Central memory CD8-positive, alpha-beta T cell (primary cell): ENCODE measurements around the gene PRR15L.

Source experiments
- ATAC-seq: fragments of 150-1000 bp; cut with Tn5 transposase; replicated peaks from 2 replicates; pipeline ENCODE4 v1.10.0; 2022; ENCODE audit warnings: mild to moderate bottlenecking, moderate FRiP score, moderate number of reproducible peaks; ENCODE audit not compliant: poor library complexity, severe bottlenecking; ENCODE audit errors: extremely low read depth
- DNase-seq, 2 donors: peaks; one replicate each; pipeline ENCODE4 v3.0.0; 2021; ENCODE audit warnings: low spot score in 2 of 2
- H3K27ac Mint-ChIP-seq: one replicate; pipeline ENCODE4 v1.8.0; 2022; ENCODE audit warnings: low read depth, mild to moderate bottlenecking, moderate library complexity, mixed read lengths
- H3K27me3 Mint-ChIP-seq: one replicate; pipeline ENCODE4 v1.8.0; 2022; ENCODE audit warnings: mixed read lengths
- H3K36me3 Mint-ChIP-seq: one replicate; pipeline ENCODE4 v1.8.0; 2022; ENCODE audit warnings: mild to moderate bottlenecking, moderate library complexity, mixed read lengths; ENCODE audit not compliant: insufficient read depth
- H3K4me1 Mint-ChIP-seq: one replicate; pipeline ENCODE4 v1.8.0; 2022; ENCODE audit warnings: mixed read lengths
- H3K4me3 Mint-ChIP-seq: one replicate; pipeline ENCODE4 v1.8.0; 2022; ENCODE audit warnings: mild to moderate bottlenecking, moderate library complexity, mixed read lengths
- H3K9me3 Mint-ChIP-seq: one replicate; pipeline ENCODE4 v1.8.0; 2022; ENCODE audit warnings: mixed read lengths

PRR15L gene

DNA sequence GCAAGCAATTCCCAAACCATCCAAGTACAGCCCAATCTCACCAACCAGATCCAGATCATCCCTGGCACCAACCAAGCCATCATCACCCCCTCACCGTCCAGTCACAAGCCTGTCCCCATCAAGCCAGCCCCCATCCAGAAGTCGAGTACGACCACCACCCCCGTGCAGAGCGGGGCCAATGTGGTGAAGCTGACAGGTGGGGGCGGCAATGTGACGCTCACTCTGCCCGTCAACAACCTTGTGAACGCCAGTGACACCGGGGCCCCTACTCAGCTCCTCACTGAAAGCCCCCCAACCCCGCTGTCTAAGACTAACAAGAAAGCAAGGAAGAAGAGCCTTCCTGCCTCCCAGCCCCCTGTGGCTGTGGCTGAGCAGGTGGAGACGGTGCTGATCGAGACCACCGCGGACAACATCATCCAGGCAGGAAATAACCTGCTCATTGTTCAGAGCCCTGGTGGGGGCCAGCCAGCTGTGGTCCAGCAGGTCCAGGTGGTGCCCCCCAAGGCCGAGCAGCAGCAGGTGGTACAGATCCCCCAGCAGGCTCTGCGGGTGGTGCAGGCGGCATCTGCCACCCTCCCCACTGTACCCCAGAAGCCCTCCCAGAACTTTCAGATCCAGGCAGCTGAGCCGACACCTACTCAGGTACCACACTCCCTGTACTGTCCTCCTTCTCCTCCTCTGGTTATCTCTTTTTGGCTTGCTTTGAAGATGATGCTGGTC, 41.0 kb downstream of the PRR15L start:
- no peaks in the 10 kb centered on the region for H3K9me3 Mint-ChIP-seq
- peaks cover 26% of the 10 kb centered on the region for H3K36me3 Mint-ChIP-seq
- peaks cover 26% of the 10 kb centered on the region for H3K4me1 Mint-ChIP-seq
- ATAC-seq (no peak), DNase-seq (no peak)
- H3K4me3 Mint-ChIP-seq: no peak overlapping the region
- H3K27ac Mint-ChIP-seq: peak overlapping the region; percentile 68
- H3K27me3 Mint-ChIP-seq: no peaks in the 10 kb centered on the region

DNA sequence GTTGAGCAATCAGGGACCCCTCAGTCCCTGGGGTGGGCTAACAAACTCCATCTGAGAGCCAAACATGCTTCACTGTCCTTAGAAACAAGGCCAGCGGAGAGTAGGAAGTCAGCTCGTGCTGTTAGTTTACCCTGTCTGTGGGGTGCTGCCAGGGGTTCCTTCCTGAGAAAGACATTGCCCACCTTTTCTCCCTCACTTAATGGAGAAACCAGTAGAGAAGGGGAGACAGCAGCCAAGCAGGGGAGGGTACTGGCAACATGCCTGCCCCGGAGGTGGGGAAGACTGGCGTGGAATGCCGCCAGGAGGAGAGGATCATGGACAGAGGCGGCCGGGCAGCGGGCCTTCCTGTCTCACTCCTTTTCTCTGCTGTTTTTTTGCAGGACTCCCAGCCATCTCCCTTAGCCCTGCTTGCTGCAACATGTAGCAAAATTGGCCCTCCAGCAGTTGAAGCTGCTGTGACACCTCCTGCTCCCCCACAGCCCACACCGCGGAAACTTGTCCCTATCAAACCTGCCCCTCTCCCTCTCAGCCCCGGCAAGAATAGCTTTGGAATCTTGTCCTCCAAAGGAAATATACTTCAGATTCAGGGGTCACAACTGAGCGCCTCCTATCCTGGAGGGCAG, 41.8 kb downstream of the PRR15L start:
- H3K36me3 Mint-ChIP-seq: peaks cover 22% of the 10 kb centered on the region
- ATAC-seq (no peak), DNase-seq (no peak)
- peak overlapping the region; percentile 54 for H3K27ac Mint-ChIP-seq
- H3K4me3 Mint-ChIP-seq: no peak overlapping the region
- H3K9me3 Mint-ChIP-seq: no peaks in the 10 kb centered on the region
- peaks cover 26% of the 10 kb centered on the region for H3K4me1 Mint-ChIP-seq
- H3K27me3 Mint-ChIP-seq: no peaks in the 10 kb centered on the region

DNA sequence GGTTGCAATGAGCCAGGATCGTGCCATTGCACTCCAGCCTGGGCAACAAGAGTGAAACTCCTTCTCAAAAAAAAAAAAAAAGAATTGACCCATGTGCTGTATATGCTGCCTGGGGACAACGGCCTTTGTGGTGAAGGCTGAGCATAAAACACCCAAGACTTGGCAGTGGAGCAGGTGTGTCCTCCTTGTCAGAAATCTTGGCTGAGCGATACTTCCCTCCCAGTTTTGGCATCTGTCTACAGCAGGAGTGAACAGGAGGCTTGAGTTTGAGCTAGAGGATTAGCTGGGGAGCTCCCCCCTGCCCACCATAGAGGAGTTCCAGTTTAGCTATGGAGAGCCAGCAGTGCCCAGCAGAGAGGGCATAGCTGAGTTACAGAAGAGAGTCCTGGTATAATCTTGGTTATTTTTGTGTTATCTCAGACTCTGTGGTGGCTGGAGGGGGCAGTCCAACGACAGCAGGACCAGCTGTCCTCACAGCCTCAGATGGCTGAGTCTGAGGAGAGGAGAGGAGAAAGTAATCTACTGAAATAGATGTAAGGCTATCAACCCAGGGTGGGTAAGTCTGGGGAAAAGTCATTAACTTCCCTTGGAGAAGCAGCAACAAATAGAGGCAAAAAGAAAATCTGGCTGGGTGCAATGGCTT, 43.3 kb downstream of the PRR15L start:
- no peaks in the 10 kb centered on the region for H3K27me3 Mint-ChIP-seq
- no peak overlapping the region for H3K4me3 Mint-ChIP-seq
- H3K9me3 Mint-ChIP-seq: no peaks in the 10 kb centered on the region
- DNase-seq (no peak), ATAC-seq (no peak)
- peaks cover 26% of the 10 kb centered on the region for H3K4me1 Mint-ChIP-seq
- H3K27ac Mint-ChIP-seq: peak overlapping the region; percentile 50
- H3K36me3 Mint-ChIP-seq: peaks cover 15% of the 10 kb centered on the region

DNA sequence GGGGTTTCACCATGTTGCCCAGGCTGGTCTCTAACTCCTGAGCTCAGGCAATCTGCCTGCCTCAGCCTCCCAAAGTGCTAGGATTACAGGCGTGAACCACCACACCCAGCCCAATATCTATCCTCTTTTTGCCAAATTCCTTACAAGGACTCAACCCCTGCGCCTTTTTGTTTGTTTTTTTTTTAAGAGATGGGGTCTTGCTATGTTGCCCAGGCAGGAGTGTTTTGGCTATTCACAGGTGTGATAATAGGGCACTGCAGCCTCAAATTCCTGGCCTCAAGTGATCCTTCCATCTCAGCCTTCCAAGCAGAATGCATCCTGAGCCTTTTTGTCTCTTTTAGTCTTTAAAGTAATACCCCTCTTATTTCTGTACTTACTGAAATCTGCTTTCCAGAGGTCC, 44.6 kb downstream of the PRR15L start:
- peaks cover 27% of the 10 kb centered on the region for H3K4me1 Mint-ChIP-seq
- no peaks in the 10 kb centered on the region for H3K9me3 Mint-ChIP-seq
- DNase-seq: no peak
- H3K4me3 Mint-ChIP-seq: no peak overlapping the region
- H3K36me3 Mint-ChIP-seq: peaks cover 16% of the 10 kb centered on the region
- ATAC-seq: no peak
- peak overlapping the region; percentile 55 for H3K27ac Mint-ChIP-seq
- H3K27me3 Mint-ChIP-seq: no peaks in the 10 kb centered on the region

DNA sequence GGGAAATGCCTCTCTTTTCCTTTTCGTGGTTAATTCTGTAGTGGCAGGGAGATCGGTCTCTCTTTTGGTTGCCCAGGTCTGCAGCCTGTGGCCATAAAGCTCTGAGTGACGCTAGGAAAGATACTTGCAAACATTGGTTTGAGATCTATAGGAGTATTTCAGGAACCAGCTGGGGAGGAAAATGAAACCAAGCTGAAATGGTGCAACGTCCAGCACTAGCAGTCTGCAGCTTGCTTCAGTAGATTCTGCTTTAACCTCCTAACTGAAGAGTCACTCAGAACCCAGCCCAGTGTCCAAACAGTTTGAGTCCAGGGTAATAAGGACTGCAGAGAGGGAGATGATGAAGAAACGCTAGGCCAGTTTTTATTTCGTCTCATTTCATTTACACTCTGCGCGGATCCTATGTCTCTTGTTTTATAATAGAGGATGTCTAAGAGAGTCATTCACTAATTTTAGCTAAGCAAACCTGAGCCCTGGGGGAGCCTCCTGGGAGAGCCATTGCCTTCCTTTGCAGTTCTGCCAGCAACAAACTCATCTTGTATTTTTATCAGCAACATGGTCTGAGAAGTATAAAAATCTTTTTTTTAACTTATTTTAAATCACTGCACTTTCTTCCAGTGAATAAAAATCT, 49.6 kb downstream of the PRR15L start:
- ATAC-seq: no peak
- Mint-ChIP-seq H3K4me3 (no peak overlapping the region), H3K9me3 (no peaks in the 10 kb centered on the region), H3K27ac (no peak overlapping the region), H3K27me3 (no peaks in the 10 kb centered on the region), H3K4me1 (peaks cover 50% of the 10 kb centered on the region), H3K36me3 (peaks cover 13% of the 10 kb centered on the region)
- no peak for DNase-seq

DNA sequence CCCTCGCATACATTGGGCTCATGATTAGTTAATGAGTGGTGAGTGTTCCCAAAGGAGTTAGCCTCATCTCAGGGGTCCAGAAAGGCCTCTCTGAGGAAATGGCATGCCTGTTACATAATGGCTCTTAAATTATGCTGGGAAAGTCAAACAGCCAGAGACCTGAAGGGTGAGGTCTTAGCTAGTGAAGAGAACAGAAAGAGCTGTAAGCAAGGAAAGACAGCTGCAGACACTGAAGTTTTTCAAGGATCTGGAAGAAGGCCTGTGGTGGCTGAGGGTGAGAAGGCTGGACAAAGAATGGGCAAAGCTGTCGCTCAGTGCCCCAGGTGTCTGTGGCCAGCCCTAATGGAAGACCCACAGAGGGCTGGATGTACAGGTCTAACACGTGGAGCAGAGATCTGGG, 51.2 kb downstream of the PRR15L start:
- Mint-ChIP-seq H3K36me3 (peaks cover 17% of the 10 kb centered on the region), H3K27me3 (no peaks in the 10 kb centered on the region), H3K4me3 (no peak overlapping the region), H3K9me3 (no peaks in the 10 kb centered on the region), H3K27ac (no peak overlapping the region), H3K4me1 (peaks cover 50% of the 10 kb centered on the region)
- DNase-seq (no peak), ATAC-seq (no peak)

DNA sequence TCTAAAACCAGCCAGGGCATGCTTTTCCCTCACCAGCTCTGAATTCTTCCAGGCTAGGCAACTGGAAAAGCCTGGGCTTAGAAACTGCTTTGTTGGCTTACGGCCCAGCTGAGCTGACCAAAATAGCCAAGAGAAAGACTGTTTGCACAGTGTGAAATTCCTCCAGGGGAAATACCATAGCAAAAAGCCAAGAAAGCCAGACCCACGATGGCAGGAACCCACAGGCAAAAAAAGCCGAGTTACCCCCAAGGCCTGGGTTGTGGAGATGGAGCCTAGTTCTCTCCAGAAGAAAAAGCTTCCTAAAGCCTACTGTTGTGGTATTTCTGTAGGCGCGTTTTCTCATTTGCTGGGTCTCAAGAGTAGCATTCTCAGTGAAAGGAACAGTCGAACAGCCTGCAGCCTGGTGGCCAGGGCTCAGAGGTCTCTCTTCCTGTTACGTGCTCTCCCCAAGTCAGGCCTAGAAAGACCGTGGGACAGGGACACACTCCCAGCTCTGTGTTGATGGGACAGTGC, 52.4 kb downstream of the PRR15L start:
- Mint-ChIP-seq H3K4me1 (peaks cover 51% of the 10 kb centered on the region), H3K27ac (peak overlapping the region; percentile 8), H3K36me3 (peaks cover 26% of the 10 kb centered on the region), H3K9me3 (no peaks in the 10 kb centered on the region), H3K27me3 (no peaks in the 10 kb centered on the region), H3K4me3 (no peak overlapping the region)
- no peak for ATAC-seq
- DNase-seq: no peak

DNA sequence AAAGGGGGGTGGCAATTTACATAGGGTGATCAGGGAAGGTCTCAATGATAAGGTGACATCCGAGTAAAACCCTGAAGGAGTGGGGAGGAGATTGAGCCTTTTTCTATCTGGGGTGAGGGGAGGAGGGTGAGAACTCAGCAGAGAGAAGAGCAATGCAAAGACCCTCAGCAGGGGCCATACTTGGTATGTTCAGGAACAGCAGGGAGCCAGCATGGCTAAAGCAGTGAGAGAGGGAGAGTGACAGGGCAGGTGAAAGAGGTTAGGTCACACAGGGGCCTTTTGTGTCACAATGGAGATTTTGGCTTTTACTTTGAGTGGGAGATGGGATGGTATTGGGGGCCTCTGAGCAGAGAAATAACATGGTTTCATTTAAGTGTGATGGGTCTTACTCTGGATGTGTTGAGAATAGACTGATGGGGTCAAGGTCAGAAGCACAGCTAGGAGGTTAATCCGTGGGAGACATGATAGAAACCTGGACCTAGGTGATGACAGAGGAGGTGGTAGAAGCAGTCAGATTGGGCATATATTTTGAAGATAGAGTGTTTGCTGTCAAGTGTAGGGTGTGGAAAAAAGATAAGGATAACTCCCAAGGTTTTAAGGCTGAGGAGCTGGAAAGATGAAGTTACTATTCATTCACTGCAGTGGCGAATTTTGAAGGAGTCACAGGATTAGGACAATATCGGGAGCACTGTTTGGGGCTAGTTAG, 55.5 kb downstream of the PRR15L start:
- Mint-ChIP-seq H3K27ac (no peak overlapping the region), H3K4me3 (no peak overlapping the region), H3K4me1 (peaks cover 65% of the 10 kb centered on the region), H3K9me3 (no peaks in the 10 kb centered on the region), H3K27me3 (no peaks in the 10 kb centered on the region), H3K36me3 (peaks cover 36% of the 10 kb centered on the region)
- no peak for DNase-seq
- ATAC-seq: no peak
